Lower lobe of right lung (tissue), 2 donors: ENCODE data around the gene CYP2F1. TPM values are rescaled to one million over a fixed set of nuclear protein-coding genes. Genes with fewer than 3 reads are reported as not detected.
"Not testable (repeated sequence)": the region's sequence is repeated elsewhere in the genome, so short reads cannot be mapped to it uniquely, and the experiment has no call there.

Experiments
- ATAC-seq, 2 donors: fragments of 200-7000 bp; cut with Tn5 transposase; one replicate each; pipeline ENCODE4 v1.9.1; 2020 to 2022; ENCODE audit warnings: mild to moderate bottlenecking in 2 of 2, moderate library complexity in 2 of 2
- DNase-seq: peaks from one replicate; pipeline ENCODE4 v3.0.0-alpha.2; 2020
- H3K27ac ChIP-seq: fragments of 200-600 bp; one replicate; pipeline ENCODE4 v1.8.0; 2022
- H3K27me3 ChIP-seq: fragments of 200-600 bp; one replicate; pipeline ENCODE4 v1.8.0; 2022; ENCODE audit warnings: low read depth
- H3K36me3 ChIP-seq: fragments of 200-600 bp; one replicate; pipeline ENCODE4 v1.8.0; 2022; ENCODE audit warnings: mild to moderate bottlenecking
- H3K4me1 ChIP-seq: fragments of 200-600 bp; one replicate; pipeline ENCODE4 v1.8.0; 2022
- H3K4me3 ChIP-seq: fragments of 200-600 bp; one replicate; pipeline ENCODE4 v1.8.0; 2022; ENCODE audit warnings: mild to moderate bottlenecking
- H3K9me3 ChIP-seq: fragments of 200-600 bp; one replicate; pipeline ENCODE4 v1.8.0; 2022
- intact Hi-C: fragments of 100-400 bp; cut with DNase I; formaldehyde crosslinking; loops from one replicate; pipeline ENCODE4 v1.11.0; 2022
- total RNA-seq: library from RNA; stranded (reverse); fragmentation: NEBNext Ultra II Directional; extraction: Animal tissue kit (Norgen Biotek cat#: 25700); gene quantifications from one replicate; pipeline ENCODE4 v1.2.1, GENCODE V29; 2021
- TF ChIP-seq, protein P1 (sequence below): fragments of 200-600 bp; IDR thresholded peaks from one replicate; pipeline ENCODE4 v1.8.0; 2022; ENCODE audit warnings: antibody characterized with exemption, mild to moderate bottlenecking
- donor health status: DM: no; HTN: yes; CAD: no; lungs with severe emphysema.

The CYP2F1 gene
- total RNA-seq, 1 donor from 2014 or later, result 1.7 TPM

DNA sequence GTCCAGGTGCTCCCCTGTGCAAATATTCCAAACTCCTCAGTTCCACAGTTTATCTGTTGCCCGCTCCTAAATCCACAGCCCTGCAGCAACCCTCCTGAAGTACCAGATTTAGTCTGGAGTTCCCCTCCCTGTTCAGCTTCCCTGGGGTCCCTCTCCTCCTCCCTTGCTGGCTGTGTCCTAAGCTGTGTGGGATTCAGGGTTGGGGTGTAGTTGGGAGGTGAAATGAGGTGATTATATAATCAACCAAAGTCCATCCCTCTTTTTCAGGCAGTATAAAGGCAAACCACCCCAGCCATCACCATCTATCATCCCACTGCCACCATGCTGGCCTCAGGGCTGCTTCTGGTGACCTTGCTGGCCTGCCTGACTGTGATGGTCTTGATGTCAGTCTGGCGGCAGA, 26.1 kb upstream of the CYP2F1 start, which contains the start of gene CYP2A13:
Gene CYP2A13 (plus strand): TSS at position 301 of the 400 bp plus-strand sequence. CDS start 21 bp downstream, at position 322.
- H3K4me1 ChIP-seq, result no peaks in the 10 kb centered on the region
- no peak within 1 kb of the TSS for H3K27ac ChIP-seq
- no peaks in the 10 kb centered on the region for H3K9me3 ChIP-seq
- ATAC-seq (no peak), DNase-seq (no peak)
- H3K4me3 ChIP-seq, result no peak within 1 kb of the TSS
- intact Hi-C loops, result no loop called here
- peaks cover 41% of the 10 kb centered on the region for H3K27me3 ChIP-seq
- H3K36me3 ChIP-seq, result no peaks in the 10 kb centered on the region
- TF ChIP-seq, protein P1, sequence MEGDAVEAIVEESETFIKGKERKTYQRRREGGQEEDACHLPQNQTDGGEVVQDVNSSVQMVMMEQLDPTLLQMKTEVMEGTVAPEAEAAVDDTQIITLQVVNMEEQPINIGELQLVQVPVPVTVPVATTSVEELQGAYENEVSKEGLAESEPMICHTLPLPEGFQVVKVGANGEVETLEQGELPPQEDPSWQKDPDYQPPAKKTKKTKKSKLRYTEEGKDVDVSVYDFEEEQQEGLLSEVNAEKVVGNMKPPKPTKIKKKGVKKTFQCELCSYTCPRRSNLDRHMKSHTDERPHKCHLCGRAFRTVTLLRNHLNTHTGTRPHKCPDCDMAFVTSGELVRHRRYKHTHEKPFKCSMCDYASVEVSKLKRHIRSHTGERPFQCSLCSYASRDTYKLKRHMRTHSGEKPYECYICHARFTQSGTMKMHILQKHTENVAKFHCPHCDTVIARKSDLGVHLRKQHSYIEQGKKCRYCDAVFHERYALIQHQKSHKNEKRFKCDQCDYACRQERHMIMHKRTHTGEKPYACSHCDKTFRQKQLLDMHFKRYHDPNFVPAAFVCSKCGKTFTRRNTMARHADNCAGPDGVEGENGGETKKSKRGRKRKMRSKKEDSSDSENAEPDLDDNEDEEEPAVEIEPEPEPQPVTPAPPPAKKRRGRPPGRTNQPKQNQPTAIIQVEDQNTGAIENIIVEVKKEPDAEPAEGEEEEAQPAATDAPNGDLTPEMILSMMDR, result no peak

DNA sequence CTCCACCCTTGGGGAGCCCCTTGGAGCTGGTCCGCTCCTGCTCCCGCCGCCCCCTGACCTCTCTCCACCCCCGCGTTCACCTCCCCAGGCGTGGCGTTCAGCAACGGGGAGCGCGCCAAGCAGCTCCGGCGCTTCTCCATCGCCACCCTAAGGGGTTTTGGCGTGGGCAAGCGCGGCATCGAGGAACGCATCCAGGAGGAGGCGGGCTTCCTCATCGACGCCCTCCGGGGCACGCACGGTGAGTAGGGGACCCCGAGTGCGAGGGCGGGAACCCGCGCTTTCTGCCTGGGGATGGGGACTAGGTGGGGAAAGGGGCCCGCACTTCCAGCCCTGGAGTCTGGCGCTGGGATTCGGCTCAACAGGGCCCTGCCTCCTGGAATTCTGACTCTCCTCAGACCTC, 24.3 kb upstream of the CYP2F1 start:
- ATAC-seq, result no peak
- no peaks in the 10 kb centered on the region for H3K36me3 ChIP-seq
- no peaks in the 10 kb centered on the region for H3K4me1 ChIP-seq
- intact Hi-C loops, result no loop called here
- peaks cover 39% of the 10 kb centered on the region for H3K27me3 ChIP-seq
- no peak overlapping the region for H3K4me3 ChIP-seq
- no peaks in the 10 kb centered on the region for H3K9me3 ChIP-seq
- no peak for DNase-seq
- TF ChIP-seq, protein P1, result no peak
- H3K27ac ChIP-seq, result no peak overlapping the region

DNA sequence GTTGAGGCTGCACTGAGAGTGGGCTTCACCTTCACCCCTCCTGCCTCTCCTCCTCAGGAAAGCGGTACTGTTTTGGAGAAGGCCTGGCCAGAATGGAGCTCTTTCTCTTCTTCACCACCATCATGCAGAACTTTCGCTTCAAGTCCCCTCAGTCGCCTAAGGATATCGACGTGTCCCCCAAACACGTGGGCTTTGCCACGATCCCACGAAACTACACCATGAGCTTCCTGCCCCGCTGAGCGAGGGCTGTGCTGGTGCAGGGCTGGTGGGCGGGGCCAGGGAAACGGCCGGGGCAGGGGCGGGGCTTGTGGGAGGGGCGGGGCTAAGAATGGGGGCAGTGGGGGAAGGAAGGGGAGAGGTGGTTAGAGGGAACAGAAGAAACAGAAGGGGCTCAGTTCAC, 18.5 kb upstream of the CYP2F1 start:
- Histone ChIP-seq H3K27ac (no peak overlapping the region), H3K4me3 (no peak overlapping the region), H3K27me3 (peaks cover 14% of the 10 kb centered on the region), H3K36me3 (no peaks in the 10 kb centered on the region), H3K4me1 (no peaks in the 10 kb centered on the region), H3K9me3 (no peaks in the 10 kb centered on the region)
- intact Hi-C loops, result no loop called here
- ATAC-seq (no peak), DNase-seq (no peak)
- TF ChIP-seq, protein P1, result no peak

DNA sequence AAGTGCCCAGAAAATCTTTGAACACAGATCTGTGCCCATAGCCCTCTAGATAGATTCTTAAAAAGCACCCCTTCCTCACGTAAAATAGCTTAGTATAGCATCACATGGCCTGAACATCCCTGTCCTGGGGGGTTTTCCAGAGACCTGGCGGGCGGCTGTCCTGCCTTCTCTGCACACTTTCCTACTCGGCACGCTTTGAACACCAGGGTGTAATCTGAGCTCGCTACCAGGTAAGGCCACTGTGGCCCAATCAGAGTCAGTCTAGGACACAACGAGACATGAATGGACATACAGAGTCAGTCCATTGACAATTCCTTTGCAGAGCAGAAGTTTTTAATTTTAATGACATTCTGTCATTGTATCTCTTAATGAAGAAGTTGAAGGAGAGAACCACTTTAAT, 17.9 kb upstream of the CYP2F1 start:
- no peaks in the 10 kb centered on the region for H3K36me3 ChIP-seq
- intact Hi-C loops, result no loop called here
- H3K4me3 ChIP-seq, result no peak overlapping the region
- no peak for ATAC-seq
- TF ChIP-seq, protein P1, result no peak
- DNase-seq, result no peak
- no peaks in the 10 kb centered on the region for H3K9me3 ChIP-seq
- peaks cover 7% of the 10 kb centered on the region for H3K27me3 ChIP-seq
- no peaks in the 10 kb centered on the region for H3K4me1 ChIP-seq
- no peak overlapping the region for H3K27ac ChIP-seq

DNA sequence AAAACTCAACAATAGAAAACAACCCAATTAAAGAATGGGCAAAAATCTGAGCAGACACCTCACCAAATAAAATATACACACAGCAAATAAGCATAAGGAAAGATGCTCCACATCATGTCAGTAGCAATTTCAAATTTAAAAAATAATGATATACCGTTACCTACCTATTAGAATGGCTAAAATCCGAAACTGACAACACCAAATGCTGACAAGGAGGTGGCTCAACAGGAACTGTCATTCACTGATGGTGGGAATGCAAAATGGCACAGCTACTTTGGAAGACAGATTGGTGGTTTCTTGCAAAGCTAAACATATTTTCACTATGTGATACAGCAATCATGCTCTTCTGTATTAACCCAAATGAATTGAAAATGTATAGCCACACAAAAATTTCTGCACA, 16.9 kb upstream of the CYP2F1 start:
- intact Hi-C loops, result no loop called here
- no peaks in the 10 kb centered on the region for H3K36me3 ChIP-seq
- H3K4me1 ChIP-seq, result no peaks in the 10 kb centered on the region
- no peaks in the 10 kb centered on the region for H3K27me3 ChIP-seq
- ATAC-seq (no peak), DNase-seq (no peak)
- no peak overlapping the region for H3K27ac ChIP-seq
- TF ChIP-seq, protein P1, result no peak
- H3K9me3 ChIP-seq, result peaks cover 2% of the 10 kb centered on the region
- H3K4me3 ChIP-seq, result no peak overlapping the region

DNA sequence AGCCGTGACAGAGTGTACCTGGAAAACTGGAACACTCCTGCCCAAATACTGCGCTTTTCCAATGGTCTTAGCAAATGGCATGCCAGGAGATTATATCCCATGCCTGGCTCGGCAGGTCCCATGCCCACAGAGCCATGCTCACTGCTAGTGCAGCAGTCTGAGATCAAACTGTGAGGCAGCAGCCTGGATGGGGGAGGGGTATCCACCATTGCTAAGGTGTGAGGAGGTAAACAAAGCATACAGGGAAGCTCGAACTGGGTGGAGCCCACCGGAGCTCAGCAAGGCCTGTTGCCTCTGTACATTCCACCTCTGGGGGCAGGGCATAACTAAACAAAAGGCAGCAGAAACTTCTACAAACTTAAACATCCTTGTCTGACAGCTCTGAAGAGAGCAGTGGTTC, 15.5 kb upstream of the CYP2F1 start:
- Histone ChIP-seq H3K36me3 (no peaks in the 10 kb centered on the region), H3K4me1 (no peaks in the 10 kb centered on the region), H3K27ac (no peak overlapping the region), H3K9me3 (peaks cover 5% of the 10 kb centered on the region), H3K27me3 (no peaks in the 10 kb centered on the region), H3K4me3 (no peak overlapping the region)
- intact Hi-C loops, result no loop called here
- TF ChIP-seq, protein P1, result no peak
- DNase-seq (no peak), ATAC-seq (no peak)

DNA sequence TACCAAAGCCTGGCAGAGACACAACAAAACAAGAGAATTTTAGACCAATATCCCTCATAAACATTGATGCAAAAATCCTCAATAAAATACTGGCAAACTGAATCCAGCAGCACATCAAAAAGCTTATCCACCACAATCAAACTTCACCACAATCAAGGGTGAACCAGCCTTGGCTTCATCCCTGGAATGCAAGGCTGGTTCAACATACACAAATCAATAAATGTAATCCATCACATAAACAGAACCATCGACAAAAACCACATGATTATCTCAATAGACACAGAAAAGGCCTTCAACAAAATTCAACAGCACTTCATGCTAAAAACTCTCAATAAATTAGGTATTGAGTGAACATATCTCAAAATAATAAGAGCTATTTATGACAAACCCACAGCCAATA, 12.0 kb upstream of the CYP2F1 start:
- ATAC-seq, H3K27ac ChIP-seq, H3K27me3 ChIP-seq, H3K4me1 ChIP-seq, DNase-seq, H3K36me3 ChIP-seq, H3K4me3 ChIP-seq, H3K9me3 ChIP-seq, intact Hi-C loops: not testable (repeated sequence)
